Stimulated activated CD4-positive, alpha-beta T cell treated with anti-CD3 and anti-CD28 coated beads, Interleukin-4, amount 100 ng/mL, for 24 hours (primary cell): Measurements from ENCODE around the gene C10orf120.

ENCODE experiments used
- DNase-seq: peaks from one replicate; pipeline ENCODE4 v3.0.0-alpha.2; 2020

The C10orf120 gene

GRCh38 chr10:122699796-122700455 lies at the start of gene C10orf120:
Gene C10orf120, minus strand, starts transcription at chr10:122699846. Its CDS starts 56 bp downstream, at chr10:122699790.
- no peak for DNase-seq

- no peak for DNase-seq
Observed at GRCh38 chr10:122748496-122748895, 48.9 kb upstream of the C10orf120 start.

- no peak for DNase-seq
Observed at GRCh38 chr10:122746408-122746807, 46.8 kb upstream of the C10orf120 start.

DNA sequence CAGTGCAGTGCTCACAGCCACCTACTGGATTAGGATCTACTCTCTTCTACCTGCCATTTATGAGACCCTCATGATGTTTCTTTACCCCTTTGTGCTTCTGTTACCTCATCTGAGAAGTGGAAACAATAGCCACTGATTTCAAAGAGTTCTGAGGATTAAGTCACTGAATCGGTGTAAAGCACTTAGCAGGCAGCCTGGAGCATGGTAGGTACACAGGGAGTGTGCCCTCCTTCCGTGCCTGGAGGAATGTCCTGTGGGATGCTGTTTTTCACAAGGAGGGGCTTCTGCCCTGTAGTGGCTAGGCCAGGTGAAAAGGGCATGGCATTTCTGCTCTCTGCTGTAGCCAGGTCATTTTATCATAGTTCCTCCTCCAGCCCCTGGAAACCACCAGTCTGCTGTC lies 44.6 kb upstream of the C10orf120 start:
- no peak for DNase-seq

DNA sequence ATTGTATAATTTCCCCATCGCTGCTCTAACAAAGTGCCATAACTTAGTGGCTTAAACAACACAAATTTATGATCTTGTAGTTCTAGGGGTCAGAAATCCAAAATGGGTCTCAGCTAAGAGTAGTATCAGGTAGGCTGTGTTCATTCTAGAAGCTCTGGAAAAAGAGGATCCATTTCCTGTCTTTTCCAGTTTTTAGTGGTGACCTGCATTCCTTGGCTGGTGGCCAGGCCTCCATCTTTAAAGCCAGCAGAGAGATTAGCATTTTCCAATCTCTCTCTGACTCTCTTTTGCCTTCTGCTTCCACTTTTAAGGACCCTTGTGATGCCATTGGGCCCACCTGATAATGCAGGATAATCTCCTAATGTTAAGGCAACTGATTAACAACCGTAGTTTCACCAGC lies 41.0 kb upstream of the C10orf120 start:
- no peak for DNase-seq

- DNase-seq = no peak
Observed at GRCh38 chr10:122738031-122738430, 38.4 kb upstream of the C10orf120 start.

DNA sequence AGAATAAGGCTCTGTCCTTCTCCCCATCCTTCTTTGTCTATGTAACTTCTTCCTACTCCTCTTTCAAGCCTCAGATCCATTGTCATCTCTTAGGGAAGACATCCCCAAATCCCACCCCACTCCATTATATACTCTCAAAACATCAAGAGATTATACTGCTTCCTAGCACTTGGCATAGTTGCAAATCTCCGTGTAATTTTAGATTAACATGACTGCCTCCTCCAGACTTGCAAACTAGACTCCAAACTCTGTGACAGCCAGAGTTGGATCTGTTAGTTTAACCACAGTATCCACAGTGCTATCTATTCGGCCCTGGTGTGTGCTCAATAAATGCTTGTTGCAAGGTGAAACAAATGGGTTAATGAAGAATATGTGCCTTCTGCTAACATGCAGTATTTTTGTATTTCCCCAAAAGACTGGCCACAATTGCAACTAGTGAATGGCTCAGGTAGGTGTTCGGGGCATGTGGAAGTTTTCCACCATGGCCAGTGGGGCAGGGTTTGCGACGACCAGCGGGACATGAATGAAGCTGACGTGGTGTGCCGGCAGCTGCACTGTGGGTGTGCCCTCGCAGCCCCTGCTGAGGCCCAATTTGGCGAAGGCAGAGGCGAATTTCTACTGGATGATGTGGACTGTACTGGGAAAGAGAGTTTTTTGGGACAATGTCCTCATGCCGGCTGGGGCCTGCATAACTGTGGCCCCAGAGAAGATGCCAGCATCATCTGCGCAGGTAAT lies 34.5 kb upstream of the C10orf120 start:
- DNase-seq = no peak

- DNase-seq = no peak
Observed at GRCh38 chr10:122733443-122733842, 33.8 kb upstream of the C10orf120 start.

DNA sequence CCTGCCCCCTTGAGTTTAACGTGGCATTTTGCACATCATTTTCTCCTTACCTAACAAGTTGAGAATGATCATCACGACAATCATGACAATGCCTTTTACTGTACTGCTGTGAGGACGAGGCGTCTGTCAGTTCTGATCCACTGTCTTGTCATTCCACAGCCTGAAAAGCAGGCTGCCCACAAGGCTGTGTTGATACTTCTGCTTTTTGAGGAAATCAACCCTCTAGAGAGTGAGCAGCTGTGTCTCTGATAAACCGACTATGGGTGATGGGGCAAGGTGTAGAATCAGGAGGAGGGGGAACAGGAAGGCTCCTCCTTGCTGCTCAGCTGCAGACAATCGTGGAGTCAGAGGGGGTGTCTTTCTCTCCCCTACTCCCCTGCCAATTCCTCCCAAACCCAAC lies 30.6 kb upstream of the C10orf120 start:
- DNase-seq = no peak

DNA sequence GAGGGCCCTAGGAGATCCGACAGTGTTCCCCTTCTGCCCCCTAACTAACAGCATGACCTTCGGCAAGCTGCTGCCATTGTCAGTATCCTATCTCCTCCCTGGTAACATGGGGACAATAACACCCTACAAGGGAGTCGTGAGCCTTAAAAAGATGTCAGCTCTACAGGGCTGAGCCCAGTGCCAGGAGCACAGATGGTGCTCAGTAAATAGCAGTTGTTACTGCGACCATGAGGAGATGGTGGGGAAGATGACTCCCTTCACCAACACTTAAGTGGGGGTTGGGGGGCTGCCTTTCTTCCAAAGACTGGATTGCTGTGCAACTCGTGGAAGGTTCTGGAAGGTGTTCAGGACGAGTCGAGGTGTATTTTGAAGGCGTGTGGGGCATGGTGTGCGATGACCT lies 29.5 kb upstream of the C10orf120 start:
- DNase-seq = no peak

DNA sequence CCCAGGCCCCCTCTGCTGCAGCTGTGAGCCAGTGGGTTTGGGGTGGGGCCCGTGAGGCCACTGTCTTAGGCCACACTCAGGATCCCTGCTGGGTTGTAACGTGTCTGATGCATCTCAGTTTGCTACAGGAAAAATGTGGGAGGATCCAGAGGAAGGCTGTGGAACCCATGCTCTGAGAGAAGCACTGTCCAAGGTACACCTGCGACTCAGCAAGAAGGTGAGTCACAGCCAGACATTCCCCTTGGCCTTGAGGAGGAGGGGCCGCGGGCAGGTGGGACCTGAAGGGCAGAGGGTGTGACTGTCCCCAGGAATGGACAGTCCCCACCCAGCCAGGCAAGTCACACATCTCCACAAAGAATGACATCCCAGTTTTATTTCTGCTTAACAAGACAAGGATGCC lies 27.8 kb upstream of the C10orf120 start:
- no peak for DNase-seq

DNA sequence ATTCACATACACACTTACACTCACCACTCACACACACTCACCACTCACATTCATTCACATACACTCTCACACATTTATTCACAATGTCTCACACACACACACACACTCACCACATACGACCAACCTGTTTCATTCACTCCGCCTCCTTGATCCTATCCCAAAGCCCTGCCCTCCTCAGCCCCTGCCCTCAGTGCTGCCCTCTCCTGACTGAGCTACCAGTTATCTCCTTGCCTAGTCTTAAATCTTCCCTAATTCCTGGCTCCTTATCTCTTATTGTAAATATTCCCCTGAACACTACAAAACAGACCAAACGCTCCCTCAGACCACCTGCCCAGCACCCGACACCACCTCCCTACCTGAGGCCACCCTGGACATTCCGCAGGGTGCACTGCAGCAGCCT lies 26.1 kb upstream of the C10orf120 start:
- no peak for DNase-seq

DNA sequence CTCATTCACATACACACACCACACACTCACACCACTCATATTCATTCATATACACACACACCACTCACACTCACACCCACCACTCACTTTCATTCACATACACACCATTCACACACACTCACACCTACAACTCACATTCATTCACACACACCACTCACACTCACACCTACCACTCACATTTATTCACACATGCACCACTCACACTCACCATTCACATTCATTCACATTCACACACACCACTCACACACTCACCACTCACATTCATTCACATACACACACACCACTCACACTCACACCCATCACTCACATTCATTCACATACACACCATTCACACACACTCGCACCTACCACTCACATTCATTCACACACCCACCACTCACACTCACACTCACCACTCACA lies 25.4 kb upstream of the C10orf120 start:
- no peak for DNase-seq

- DNase-seq = no peak
Observed at GRCh38 chr10:122721111-122721510, 21.5 kb upstream of the C10orf120 start.

DNA sequence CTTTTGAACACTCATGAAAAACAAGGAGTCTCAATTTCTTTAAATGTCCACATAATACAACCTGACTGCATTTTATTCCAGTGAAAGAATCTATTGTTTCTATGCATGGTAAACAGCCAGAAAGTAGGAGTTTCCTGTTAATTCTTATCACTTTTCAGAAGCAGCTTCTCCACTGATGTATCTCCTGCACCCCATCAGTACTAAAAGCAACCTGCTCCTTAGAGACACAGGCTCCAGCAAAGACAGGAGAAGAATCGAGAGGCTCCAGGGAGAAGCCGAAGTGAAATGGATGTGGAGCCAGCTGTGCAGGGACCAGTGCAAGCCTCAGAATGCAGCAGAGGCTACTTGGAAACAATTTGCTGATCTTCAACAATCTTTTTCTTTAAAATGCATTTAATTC lies 16.4 kb upstream of the C10orf120 start:
- no peak for DNase-seq

DNA sequence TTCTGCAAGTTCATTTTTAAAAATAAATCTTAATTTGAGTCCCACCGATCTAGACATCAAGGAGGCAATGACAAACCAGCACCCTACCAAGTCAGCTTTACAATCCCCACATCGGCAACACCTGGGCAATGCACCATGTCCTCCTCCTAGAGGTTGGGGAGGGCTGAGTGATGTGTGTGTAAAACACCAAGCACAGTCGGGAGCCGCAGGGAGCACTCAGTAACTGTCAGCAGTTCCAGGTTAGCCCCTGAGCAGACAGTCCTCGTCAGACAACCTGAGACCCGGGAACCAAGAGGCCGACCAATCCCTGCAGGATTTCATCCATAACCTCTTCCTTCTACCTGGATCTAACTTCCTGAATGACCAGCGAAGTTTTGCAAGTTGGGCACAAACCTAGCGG lies 15.9 kb upstream of the C10orf120 start:
- no peak for DNase-seq

- no peak for DNase-seq
Observed at GRCh38 chr10:122713091-122713885, 13.6 kb upstream of the C10orf120 start.

DNA sequence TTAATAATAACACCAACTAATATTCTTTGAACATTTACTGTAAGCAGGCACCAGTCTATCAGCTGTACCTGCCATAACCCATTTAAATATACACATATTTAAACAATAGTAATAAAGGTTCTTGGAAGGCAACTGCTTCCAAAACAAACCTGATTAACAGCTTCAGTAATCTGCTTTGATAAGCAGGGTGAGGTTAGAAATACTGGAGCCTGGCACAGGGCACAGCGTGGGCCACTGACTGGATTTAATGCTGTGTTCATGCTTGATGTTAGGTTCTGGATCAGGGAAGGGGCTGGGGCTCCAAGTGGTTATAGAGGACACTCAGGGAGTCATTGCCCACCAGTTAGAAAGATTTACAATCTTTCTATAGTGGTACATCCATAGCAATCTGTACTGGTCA lies 10.9 kb upstream of the C10orf120 start:
- DNase-seq = no peak

GRCh38 chr10:122709971-122710370 lies 10.3 kb upstream of the C10orf120 start:
- DNase-seq = no peak

GRCh38 chr10:122707535-122707934 lies 7.9 kb upstream of the C10orf120 start:
- no peak for DNase-seq

GRCh38 chr10:122706947-122707346 lies 7.3 kb upstream of the C10orf120 start:
- no peak for DNase-seq

DNA sequence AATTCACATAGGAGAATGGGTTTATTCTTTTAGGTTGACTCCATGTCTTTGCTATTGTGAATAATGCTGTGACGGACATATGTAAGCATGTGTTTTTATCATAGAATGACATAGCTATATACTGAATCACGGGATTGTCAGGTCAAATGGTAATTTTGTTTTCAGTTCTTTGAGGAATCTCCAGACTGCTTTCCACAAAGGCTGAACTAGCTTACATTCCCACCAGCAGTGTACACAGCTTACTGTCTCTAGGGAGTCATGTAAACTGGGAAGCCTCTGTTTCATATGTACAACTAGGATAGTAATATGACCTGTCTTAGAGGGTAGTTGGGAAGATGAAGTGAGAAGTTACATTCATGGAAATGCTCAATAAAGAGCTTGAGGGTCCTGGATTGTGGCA lies 6.8 kb upstream of the C10orf120 start:
- no peak for DNase-seq

GRCh38 chr10:122703483-122704448 lies 4.1 kb upstream of the C10orf120 start:
- DNase-seq = peak; percentile 44
